Measurements from ENCODE around the gene PLA2G15.
"Not testable (repeated sequence)": the region's sequence is repeated elsewhere in the genome, so short reads cannot be mapped to it uniquely, and the experiment has no call there.

The PLA2G15 gene

DNA sequence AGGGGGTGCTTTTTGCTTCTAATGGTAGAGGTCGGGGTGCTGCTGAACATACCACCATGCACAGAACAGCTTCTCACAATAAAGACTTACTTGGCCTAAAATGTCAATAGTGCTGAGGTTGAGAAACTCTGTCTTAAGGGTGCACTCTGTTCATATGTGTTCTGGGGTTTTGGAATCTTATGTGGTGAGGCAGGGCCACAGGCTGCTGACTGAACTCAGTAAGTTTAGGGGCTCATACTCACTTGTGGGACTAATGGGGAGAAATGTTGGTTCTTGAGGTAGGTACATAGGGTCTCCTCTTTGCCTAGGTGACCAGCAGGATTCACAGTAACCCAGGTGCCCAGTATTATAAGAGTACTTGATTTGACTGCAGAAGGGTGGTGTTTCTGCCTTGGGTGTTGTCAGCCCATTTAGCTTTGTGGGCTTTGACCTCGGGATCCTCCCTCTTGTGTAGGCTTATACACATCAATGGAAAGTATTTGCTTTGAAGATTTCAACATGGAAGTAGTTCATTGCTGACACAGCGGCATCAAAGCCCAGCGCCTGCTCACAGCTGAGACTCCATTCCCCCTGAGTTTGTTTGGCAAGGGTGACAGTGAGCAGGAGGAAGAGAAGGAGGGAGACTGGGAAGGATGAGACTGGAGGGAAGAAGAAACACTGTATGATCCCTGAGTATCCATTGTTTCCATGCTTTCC is 36.3 kb downstream of the PLA2G15 start:
- DNase-seq: no peak

DNA sequence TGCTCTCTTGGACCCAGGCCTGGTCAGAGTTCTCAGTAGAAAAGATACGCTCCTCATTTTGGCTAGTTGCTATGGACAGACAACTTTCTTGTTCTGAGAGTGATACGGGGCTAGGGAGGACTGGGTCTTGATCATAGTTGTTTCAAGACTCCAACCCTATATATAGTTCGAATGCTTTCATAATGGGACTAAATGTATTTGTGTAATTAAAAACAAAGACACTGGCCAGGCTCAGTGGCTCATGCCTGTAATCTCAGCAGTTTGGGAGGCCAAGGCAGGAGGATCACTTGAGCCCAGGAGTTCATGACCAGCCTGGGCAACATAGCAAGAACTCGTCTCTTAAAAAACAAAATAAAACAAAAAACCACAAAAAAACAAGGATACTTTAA is 36.9 kb downstream of the PLA2G15 start:
- no peak for DNase-seq

GRCh38 chr16:68283346-68283745 is 38.2 kb downstream of the PLA2G15 start:
- no peak for DNase-seq

- no peak for DNase-seq
These were observed 38.8 kb downstream of the PLA2G15 start for GRCh38 chr16:68283801-68284598.

GRCh38 chr16:68284847-68285246 is 39.7 kb downstream of the PLA2G15 start:
- no peak for DNase-seq

- DNase-seq: no peak
These were observed 40.5 kb downstream of the PLA2G15 start for GRCh38 chr16:68285683-68286082.

DNA sequence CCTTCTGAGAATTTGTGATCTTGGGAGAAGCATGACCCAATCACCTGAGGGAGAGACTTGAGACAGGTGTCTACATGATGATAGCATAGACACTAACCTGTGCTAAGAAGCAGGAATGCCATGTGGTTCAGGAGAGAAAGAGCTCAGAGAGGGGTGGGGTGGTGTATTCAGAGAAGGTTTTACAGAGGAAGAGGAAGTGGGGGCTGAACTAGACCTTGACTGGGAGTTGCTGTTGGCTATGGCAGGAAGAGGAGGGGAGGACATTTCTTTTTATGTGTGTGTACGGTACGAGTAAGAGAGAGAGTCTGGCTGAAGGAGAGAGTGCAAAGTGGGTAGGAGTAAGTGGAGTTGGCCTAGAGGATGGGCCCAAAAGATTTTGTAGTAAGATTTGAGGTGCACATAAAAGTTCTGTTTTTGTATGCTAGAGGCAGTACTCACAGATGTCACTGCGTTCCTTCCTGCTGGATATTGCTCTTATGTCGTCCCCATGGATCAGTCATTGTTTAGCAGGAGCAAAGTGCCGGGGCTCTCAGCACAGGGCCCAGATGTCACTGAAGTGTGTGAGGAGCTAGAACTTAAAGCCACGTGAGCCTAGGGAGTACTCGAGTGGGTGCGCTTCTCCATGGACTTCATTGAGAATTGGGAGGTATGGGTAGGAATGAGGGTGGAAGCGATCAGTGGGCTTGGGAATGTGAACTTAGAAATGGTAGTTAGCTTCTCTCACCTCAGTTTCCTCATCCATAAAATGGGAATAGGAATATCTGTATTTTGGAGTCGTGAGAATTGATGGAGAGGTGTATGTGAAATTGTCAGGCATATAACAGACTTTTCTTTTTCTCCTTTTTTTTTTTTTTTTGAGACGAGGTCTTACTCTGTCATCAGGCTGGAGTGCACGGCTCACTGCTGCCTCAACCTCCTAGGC is 41.2 kb downstream of the PLA2G15 start:
- no peak for DNase-seq

DNA sequence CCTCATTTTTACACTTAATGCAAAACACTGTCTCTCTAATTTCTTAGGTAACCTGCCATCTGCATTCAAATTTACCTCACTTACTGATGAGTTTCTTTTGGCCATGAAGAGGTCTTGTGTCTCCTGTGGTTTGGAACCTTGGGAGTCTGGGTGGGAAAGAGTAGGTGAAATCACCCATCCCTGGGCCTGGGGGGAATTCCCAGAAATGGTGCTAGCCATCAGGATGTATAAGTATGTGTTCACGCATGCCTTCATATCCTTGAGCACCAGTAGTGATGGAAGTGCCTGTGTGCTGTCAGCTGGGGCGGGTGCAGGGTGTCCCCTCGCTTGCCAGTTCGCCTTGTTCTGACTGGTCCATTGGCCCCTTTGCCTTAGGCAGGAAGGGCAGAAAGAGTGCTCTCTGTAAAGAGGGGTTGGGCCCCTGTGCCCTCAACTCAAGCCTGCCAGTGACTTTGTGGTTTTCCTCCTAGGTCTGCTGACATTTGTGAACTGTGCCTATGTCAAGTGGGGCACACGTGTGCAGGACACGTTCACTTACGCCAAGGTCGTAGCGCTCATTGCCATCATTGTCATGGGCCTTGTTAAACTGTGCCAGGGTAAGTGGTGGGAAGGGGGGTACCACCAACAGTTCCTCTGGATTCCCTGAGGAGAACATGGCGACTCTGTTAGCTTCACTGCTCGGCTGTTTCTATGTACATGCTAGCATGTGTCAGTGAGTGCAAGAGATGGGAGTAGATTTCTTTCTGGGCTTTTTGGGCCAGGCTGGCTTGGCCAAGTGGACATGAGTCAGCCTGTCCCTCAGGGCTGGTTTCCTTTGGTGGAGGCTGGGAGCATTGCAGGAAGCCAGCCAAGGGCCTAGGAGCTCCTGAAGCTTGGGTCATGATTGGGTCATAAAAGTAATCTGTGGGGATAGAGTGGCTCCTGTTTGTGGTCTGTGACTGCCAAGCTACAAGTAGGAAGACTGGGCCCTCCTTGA is 42.4 kb downstream of the PLA2G15 start:
- DNase-seq: no peak

- no peak for DNase-seq
These were observed 43.1 kb downstream of the PLA2G15 start for GRCh38 chr16:68288252-68288650.

DNA sequence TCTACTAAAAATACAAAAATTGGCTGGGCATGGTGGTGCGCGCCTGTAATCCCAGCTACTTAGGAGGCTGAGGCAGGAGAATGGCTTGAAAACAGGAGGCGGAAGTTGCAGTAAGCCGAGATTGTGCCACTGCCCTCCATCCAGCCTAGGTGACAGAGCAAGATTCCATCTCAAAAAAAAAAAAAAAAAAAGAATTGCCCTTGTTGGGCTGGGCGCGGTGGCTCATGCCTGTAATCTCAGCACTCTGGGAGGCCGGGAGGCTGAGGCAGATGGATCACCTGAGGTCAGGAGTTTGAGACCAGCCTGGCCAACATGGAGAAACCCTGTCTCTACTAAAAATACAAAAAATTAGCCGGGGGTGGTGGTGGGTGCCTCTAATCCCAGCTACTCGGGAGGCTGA is 43.6 kb downstream of the PLA2G15 start:
- not testable (repeated sequence) for DNase-seq

- DNase-seq: no peak
These were observed 44.0 kb downstream of the PLA2G15 start for GRCh38 chr16:68289202-68289601.

DNA sequence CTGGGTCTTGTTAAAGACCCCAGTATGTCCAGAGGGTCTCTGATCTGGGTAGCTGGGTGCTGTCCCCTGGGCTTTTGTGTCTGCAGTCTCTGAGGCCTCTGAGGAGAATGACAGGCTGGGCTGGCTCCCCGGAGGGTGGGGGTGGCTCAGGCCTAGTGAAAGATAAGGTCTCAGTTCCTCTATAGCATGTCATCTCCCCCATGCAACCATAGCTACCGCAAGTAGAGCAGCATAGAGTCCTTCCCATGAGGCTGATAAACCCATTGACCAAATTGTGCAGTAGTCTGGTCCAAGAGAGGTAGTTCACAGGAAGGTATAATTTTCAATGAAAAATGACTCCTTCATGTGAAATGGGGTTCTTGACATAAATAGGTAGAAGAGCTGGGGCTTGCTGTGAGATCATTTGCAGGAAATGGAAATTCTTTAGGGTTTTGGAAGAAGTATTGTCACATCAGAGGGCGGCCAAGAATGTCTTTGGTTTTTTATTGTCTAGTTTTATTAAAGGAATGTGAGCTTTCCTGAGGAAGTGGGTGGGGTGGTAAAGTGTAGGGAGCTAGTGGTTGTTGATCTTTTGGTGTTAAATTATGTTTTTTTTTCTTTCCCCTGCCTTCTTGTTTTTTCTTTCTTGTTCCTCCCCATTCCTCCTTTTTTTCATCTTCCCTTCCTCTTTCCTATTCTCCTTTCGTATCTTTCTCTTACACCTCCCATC is 44.6 kb downstream of the PLA2G15 start:
- peak; percentile 34 for DNase-seq

GRCh38 chr16:68290450-68290849 is 45.3 kb downstream of the PLA2G15 start:
- DNase-seq: no peak

DNA sequence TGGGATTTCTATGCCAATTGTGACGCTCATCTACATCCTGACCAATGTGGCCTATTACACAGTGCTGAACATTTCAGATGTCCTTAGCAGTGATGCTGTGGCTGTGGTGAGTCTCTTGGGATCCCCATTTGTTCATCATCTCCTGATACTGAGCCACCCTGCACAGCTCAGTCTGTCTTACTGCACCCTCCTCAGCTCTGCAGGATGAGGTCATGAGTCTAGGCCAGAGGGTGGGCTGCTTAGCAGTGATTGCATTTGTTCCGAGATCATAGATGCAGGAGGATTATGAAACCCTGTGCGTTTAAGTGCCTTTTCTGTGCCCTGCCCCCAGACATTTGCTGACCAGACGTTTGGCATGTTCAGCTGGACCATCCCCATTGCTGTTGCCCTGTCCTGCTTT is 46.1 kb downstream of the PLA2G15 start:
- DNase-seq: no peak

- no peak for DNase-seq
These were observed 47.3 kb downstream of the PLA2G15 start for GRCh38 chr16:68292425-68292824.

DNA sequence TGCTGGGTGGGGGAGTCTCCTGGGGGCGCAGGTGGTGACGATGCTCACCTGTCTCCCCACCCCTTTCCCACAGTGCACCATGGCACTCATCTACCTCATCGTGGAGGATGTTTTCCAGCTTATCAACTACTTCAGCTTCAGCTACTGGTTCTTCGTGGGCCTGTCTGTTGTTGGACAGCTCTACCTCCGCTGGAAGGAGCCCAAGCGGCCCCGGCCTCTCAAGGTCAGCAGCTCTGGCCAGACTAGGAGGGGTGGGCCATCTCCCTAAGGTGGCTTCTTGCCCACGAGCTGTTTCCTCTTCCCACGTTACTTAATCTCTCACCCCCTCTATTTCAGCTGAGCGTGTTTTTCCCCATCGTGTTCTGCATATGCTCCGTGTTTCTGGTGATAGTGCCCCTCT is 51.1 kb downstream of the PLA2G15 start:
- no peak for DNase-seq

DNA sequence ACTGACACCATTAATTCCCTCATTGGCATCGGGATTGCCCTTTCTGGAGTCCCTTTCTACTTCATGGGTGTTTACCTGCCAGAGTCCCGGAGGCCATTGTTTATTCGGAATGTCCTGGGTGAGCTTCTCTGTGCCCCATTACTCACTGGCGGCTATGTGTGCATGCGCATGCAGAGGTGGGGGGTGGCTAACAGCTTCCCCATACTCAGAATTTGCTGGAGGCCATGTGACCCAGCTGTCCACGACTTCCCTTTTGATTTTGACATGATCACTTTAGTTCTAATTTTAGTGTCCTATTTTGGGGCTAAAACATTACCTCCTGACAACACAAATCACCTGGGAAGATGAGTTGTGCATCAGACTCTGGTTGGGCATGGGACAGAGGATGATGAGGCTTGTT is 51.5 kb downstream of the PLA2G15 start:
- no peak for DNase-seq

DNA sequence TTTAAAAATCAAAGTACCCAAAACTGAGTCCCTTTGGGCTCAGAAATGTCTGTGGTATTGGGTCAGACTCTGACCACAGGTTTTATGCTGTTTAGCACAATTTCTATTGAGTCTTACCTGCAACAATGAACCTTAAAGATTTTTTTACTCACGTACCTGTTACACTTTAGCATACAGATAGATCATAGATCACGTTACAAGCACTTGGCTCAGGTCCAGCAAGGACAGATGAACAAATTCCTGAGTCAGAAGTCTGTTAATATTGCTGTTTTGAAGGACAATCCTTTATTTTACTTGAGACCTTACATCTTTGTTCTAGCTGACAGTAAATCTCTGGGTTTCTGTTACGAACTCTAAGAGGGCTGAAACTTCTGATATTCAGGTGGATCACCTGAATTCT is 52.7 kb downstream of the PLA2G15 start:
- DNase-seq: no peak

- DNase-seq: no peak
These were observed 53.1 kb downstream of the PLA2G15 start for GRCh38 chr16:68298312-68298711.

DNA sequence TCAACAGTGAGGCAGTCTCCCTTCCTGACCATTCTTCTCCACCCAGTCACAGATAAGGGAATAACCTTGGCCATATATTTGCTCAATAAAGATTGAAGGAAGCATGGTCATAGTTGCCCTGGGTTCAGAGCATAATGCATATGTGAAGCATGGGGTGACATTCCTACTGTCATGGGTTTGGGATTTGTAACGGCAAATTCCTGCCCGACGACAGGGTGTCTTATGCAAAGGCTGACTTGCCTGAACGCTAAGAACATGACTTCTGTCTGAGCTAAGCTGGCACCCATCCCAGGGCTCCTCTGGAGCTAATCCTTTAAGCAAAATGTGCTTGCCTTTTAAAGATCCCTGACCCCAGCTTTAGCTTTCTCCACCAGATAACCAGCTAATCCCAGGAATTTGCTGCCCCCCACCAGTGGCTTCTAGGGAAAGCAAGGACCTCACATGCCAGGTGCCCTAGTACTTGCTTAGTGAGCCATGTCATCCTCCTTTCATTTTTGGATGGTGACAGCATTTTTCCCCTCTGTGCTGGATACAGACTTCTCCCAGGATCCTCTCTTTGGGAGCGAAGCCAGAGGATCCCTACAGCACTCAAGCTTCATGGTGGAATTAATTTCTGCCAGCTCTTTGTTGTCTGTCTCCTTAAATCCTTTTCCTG is 53.9 kb downstream of the PLA2G15 start:
- no peak for DNase-seq
